Ovary (tissue), 3 donors: ENCODE measurements around the gene RASSF10.

ENCODE experiments used
- CTCF ChIP-seq, 3 donors: fragments of 450-650 bp in 2 of 3; fragments of 200-600 bp in 1 of 3; IDR thresholded peaks; one replicate each; pipeline versions ENCODE4 v1.5.1 to v1.8.0; 2016 to 2022; ENCODE audit warnings: antibody characterized with exemption in 3 of 3, mild to moderate bottlenecking in 1 of 3
- POLR2A ChIP-seq: fragments of 450-650 bp; IDR thresholded peaks from one replicate; pipeline ENCODE4 v1.6.1; 2017; ENCODE audit warnings: antibody characterized with exemption, mild to moderate bottlenecking, moderate library complexity
- donor health status: DM: no; HTN: no; CAD: no.

DNA sequence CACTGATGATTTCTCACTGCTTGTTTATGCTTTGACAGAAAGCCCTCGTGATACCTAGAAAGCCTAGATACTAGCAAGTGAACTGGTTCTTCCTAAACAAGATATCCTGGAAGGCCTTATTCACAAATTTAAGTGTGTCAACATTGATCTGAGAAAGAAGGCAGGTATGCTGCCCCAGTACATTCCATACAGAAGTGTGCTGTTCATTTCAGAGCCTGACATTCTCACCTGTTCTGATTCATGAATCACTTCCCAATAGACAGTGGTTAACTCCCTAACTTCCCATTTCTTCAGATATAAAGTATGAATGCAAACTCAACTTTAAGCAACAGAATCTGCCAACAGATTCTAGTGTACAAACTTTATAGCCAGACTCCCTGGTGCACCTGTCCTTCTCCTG is 15.5 kb upstream of the RASSF10 start:
- TF ChIP-seq CTCF (IDR thresholded peaks at IDR 0.05) (no peak), POLR2A (no peak)
